ENCODE data around the gene CFHR3. TPM values are rescaled to one million over a fixed set of nuclear protein-coding genes. Genes with fewer than 3 reads are reported as not detected.

Gene CFHR3
- total RNA-seq, result under 1 TPM in 1 of 4 donors, not detected in 3; 0.40 TPM

DNA sequence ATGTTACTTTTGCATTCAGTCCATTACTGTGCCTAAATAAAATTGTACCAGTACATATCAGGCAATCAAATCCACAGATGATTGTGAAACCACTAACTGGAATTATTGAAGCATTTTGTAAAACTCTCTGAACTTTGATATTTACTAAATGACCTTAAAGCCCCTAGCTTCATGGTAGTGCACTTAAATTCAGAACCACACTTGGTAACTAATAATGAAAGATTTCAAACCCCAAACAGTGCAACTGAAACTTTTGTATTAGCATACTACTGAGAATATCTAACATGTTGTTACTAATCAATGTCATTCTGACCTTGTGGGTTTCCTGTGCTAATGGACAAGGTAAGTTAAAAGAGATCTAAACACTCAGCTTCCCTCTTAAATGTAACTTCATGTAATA lies at the start of gene CFHR3:
CFHR3 (plus strand) TSS at position 238 of the 400 bp plus-strand sequence; CDS start at position 285, 47 bp downstream.
- no peaks in the 10 kb centered on the region for H3K27me3 ChIP-seq
- no peak for TF ChIP-seq POLR2A (IDR thresholded peaks at IDR 0.05)
- TF ChIP-seq, protein P1, sequence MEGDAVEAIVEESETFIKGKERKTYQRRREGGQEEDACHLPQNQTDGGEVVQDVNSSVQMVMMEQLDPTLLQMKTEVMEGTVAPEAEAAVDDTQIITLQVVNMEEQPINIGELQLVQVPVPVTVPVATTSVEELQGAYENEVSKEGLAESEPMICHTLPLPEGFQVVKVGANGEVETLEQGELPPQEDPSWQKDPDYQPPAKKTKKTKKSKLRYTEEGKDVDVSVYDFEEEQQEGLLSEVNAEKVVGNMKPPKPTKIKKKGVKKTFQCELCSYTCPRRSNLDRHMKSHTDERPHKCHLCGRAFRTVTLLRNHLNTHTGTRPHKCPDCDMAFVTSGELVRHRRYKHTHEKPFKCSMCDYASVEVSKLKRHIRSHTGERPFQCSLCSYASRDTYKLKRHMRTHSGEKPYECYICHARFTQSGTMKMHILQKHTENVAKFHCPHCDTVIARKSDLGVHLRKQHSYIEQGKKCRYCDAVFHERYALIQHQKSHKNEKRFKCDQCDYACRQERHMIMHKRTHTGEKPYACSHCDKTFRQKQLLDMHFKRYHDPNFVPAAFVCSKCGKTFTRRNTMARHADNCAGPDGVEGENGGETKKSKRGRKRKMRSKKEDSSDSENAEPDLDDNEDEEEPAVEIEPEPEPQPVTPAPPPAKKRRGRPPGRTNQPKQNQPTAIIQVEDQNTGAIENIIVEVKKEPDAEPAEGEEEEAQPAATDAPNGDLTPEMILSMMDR (IDR thresholded peaks at IDR 0.05), result no peak
- no peaks in the 10 kb centered on the region for H3K4me1 ChIP-seq
- H3K9me3 ChIP-seq, result no peaks in the 10 kb centered on the region
- H3K4me3 ChIP-seq, result no peak within 1 kb of the TSS
- H3K27ac ChIP-seq, result no peak within 1 kb of the TSS
- DNase-seq, result no peak
- no peaks in the 10 kb centered on the region for H3K36me3 ChIP-seq
- intact Hi-C loops (cut with DNase I), result no loop called here

GRCh38 chr1:196732526-196732925 lies 42.1 kb upstream of the CFHR3 start:
- no peaks in the 10 kb centered on the region for H3K27me3 ChIP-seq
- DNase-seq, result no peak
- intact Hi-C loops (cut with DNase I), result no loop called here
- no peak overlapping the region for H3K4me3 ChIP-seq
- H3K27ac ChIP-seq, result no peak overlapping the region
- WGBS, 2 donors, result 93 to 97% methylated on average over 2 of the region's 2 CpGs
- H3K4me1 ChIP-seq, result no peaks in the 10 kb centered on the region
- H3K36me3 ChIP-seq, result peaks cover 0 to 35% (median 0%) of the 10 kb centered on the region in 3 donors
- TF ChIP-seq, protein P1 (IDR thresholded peaks at IDR 0.05), result no peak
- TF ChIP-seq POLR2A (IDR thresholded peaks at IDR 0.05), result no peak
- no peaks in the 10 kb centered on the region for H3K9me3 ChIP-seq

GRCh38 chr1:196733091-196733970 lies 41.3 kb upstream of the CFHR3 start:
- intact Hi-C loops (cut with DNase I), result no loop called here
- 78 to 84% methylated on average over 11 of the region's 11 CpGs for WGBS, 2 donors
- H3K27ac ChIP-seq, result no peak overlapping the region

GRCh38 chr1:196734006-196734405 lies 40.6 kb upstream of the CFHR3 start:
- no peaks in the 10 kb centered on the region for H3K4me1 ChIP-seq
- no peak for DNase-seq
- intact Hi-C loops (cut with DNase I), result no loop called here
- H3K9me3 ChIP-seq, result no peaks in the 10 kb centered on the region
- no peak overlapping the region for H3K4me3 ChIP-seq
- H3K27me3 ChIP-seq, result no peaks in the 10 kb centered on the region
- peaks cover 0 to 41% (median 5%) of the 10 kb centered on the region in 3 donors for H3K36me3 ChIP-seq
- TF ChIP-seq, protein P1 (IDR thresholded peaks at IDR 0.05), result no peak
- no peak for TF ChIP-seq POLR2A (IDR thresholded peaks at IDR 0.05)
- H3K27ac ChIP-seq, result no peak overlapping the region

More at GRCh38 chr1:196733091-196733970, 41.3 kb upstream of the CFHR3 start:
- H3K4me1 ChIP-seq, result no peaks in the 10 kb centered on the region
- H3K9me3 ChIP-seq, result no peaks in the 10 kb centered on the region
- TF ChIP-seq POLR2A (IDR thresholded peaks at IDR 0.05), result no peak
- TF ChIP-seq, protein P1 (IDR thresholded peaks at IDR 0.05), result no peak
- H3K4me3 ChIP-seq, result no peak overlapping the region
- no peaks in the 10 kb centered on the region for H3K27me3 ChIP-seq
- peaks cover 0 to 40% (median 5%) of the 10 kb centered on the region in 3 donors for H3K36me3 ChIP-seq
- no peak for DNase-seq

DNA sequence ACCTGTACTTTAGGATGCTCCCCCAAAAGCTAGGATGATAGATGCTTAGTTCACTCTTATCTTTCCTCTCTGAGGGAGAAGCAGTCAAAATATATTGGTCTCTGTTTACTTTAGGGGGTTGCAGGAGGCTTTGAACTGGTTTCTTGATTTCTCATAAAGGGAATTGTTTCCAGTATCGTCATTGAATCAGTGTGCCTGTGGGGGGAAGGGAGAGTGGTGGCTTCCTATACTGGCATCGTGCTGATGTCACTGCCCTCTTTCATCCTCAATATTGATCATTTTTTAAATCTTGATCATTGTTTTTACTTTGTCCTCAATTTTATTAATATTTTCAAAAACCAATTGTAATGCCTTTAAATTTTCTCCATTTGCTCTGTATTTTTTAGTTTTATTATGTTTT lies 40.2 kb upstream of the CFHR3 start:
- Histone ChIP-seq H3K36me3 (peaks cover 0 to 45% (median 5%) of the 10 kb centered on the region in 3 donors), H3K9me3 (peaks cover 0 to 3% (median 0%) of the 10 kb centered on the region in 3 donors), H3K4me1 (no peaks in the 10 kb centered on the region), H3K4me3 (no peak overlapping the region), H3K27me3 (no peaks in the 10 kb centered on the region), H3K27ac (no peak overlapping the region)
- 71% methylated on average over 2 of the region's 2 CpGs for WGBS, 2 donors
- no peak for TF ChIP-seq POLR2A (IDR thresholded peaks at IDR 0.05)
- TF ChIP-seq, protein P1 (IDR thresholded peaks at IDR 0.05), result no peak
- intact Hi-C loops (cut with DNase I), result no loop called here
- DNase-seq, result no peak

Measured in esophagus squamous epithelium (tissue), 5 donors.